Muscle of leg (tissue), 11 donors: ENCODE measurements around the gene HEPN1. TPM values are rescaled to one million over a fixed set of nuclear protein-coding genes. Genes with fewer than 3 reads are reported as not detected.

Experiments
- DNase-seq: peaks from one replicate; pipeline ENCODE4 v3.0.0; 2013
- H3K27ac ChIP-seq: one replicate; pipeline ENCODE4 v1.5.1; 2013; ENCODE audit warnings: mild to moderate bottlenecking, low read length, control low read depth
- H3K27me3 ChIP-seq: one replicate; pipeline ENCODE4 v1.6.1; 2013; ENCODE audit warnings: low read length; ENCODE audit not compliant: control insufficient read depth, insufficient read depth
- H3K36me3 ChIP-seq: one replicate; pipeline ENCODE4 v1.6.1; 2013; ENCODE audit warnings: low read length; ENCODE audit not compliant: control insufficient read depth, insufficient read depth
- H3K4me1 ChIP-seq: one replicate; pipeline ENCODE4 v1.6.1; 2013; ENCODE audit warnings: low read length; ENCODE audit not compliant: control insufficient read depth, insufficient read depth
- H3K4me3 ChIP-seq: one replicate; pipeline ENCODE4 v1.5.1; 2013; ENCODE audit warnings: low read length, control low read depth
- H3K9me3 ChIP-seq: replicated peaks from 2 replicates; pipeline ENCODE4 v1.6.1; 2013; ENCODE audit warnings: low read depth, low read length; ENCODE audit not compliant: control insufficient read depth
- WGBS: methylation state at CpG from one replicate; pipeline ENCODE4 v1.1.5; 2013; ENCODE audit warnings: missing lambda C conversion rate; ENCODE audit not compliant: insufficient coverage; 5-methylcytosine and 5-hydroxymethylcytosine counted together
- polyA plus RNA-seq, 8 donors: library from polyadenylated mRNA; unstranded; fragments of 120-200 nt; gene quantifications; one replicate each; pipeline versions ENCODE4 v1.2.1 to v1.2.3, GENCODE V29; 2013; ENCODE audit warnings: inconsistent platforms in 1 of 8, low replicate concordance in 1 of 8; ENCODE audit not compliant: insufficient read length in 8 of 8, insufficient read depth in 1 of 8
- total RNA-seq: library from RNA; stranded (reverse); fragments of 120-200 nt; gene quantifications from one replicate; pipeline ENCODE4 v1.2.4, GENCODE V29; 2013

The HEPN1 gene
- total and polyA plus RNA-seq, 9 donors, result 0.10 to 0.15 (median 0.12) TPM; not detected in 5

GRCh38 chr11:124920870-124921609 is 2.0 kb downstream of the HEPN1 start:
- Histone ChIP-seq H3K27me3 (peaks cover 4% of the 10 kb centered on the region), H3K4me1 (peaks cover 31% of the 10 kb centered on the region), H3K9me3 (no peaks in the 10 kb centered on the region), H3K36me3 (no peaks in the 10 kb centered on the region), H3K4me3 (peak overlapping the region; percentile 36), H3K27ac (peak overlapping the region; percentile 67)
- 1% methylated on average over 82 of the region's 82 CpGs for WGBS
- peak; percentile 84 for DNase-seq

- peaks cover 4% of the 10 kb centered on the region for H3K27me3 ChIP-seq
- no peak for DNase-seq
- WGBS, result 95% methylated on average over 2 of the region's 4 CpGs
Observed at GRCh38 chr11:124922831-124923230, 3.8 kb downstream of the HEPN1 start.

GRCh38 chr11:124923296-124923695 is 4.2 kb downstream of the HEPN1 start:
- Histone ChIP-seq H3K36me3 (no peaks in the 10 kb centered on the region), H3K27me3 (peaks cover 4% of the 10 kb centered on the region)
- DNase-seq, result no peak

More at GRCh38 chr11:124922831-124923230, 3.8 kb downstream of the HEPN1 start:
- Histone ChIP-seq H3K9me3 (no peaks in the 10 kb centered on the region), H3K27ac (no peak overlapping the region), H3K4me1 (peaks cover 19% of the 10 kb centered on the region), H3K36me3 (no peaks in the 10 kb centered on the region), H3K4me3 (no peak overlapping the region)

GRCh38 chr11:124928942-124929665 is 10.1 kb downstream of the HEPN1 start:
- Histone ChIP-seq H3K9me3 (no peaks in the 10 kb centered on the region), H3K4me1 (no peaks in the 10 kb centered on the region), H3K4me3 (no peak overlapping the region), H3K27me3 (no peaks in the 10 kb centered on the region), H3K27ac (no peak overlapping the region), H3K36me3 (no peaks in the 10 kb centered on the region)
- WGBS, result no CpG with 5 or more reads among the region's 4 CpGs
- DNase-seq, result peak; percentile 53

More at GRCh38 chr11:124923296-124923695, 4.2 kb downstream of the HEPN1 start:
- no peak overlapping the region for H3K27ac ChIP-seq
- peaks cover 19% of the 10 kb centered on the region for H3K4me1 ChIP-seq
- H3K9me3 ChIP-seq, result no peaks in the 10 kb centered on the region
- H3K4me3 ChIP-seq, result no peak overlapping the region

- WGBS, result no CpG with 5 or more reads among the region's 3 CpGs
- Histone ChIP-seq H3K27me3 (peaks cover 2% of the 10 kb centered on the region), H3K4me1 (no peaks in the 10 kb centered on the region)
Observed at GRCh38 chr11:124930799-124931198, 11.7 kb downstream of the HEPN1 start.

GRCh38 chr11:124934862-124935547 is 16.0 kb downstream of the HEPN1 start:
- no peak for DNase-seq
- Histone ChIP-seq H3K4me3 (no peak overlapping the region), H3K36me3 (no peaks in the 10 kb centered on the region), H3K27me3 (peaks cover 5% of the 10 kb centered on the region), H3K27ac (no peak overlapping the region), H3K9me3 (no peaks in the 10 kb centered on the region), H3K4me1 (no peaks in the 10 kb centered on the region)
- WGBS, result 37% methylated on average over 2 of the region's 4 CpGs

More at GRCh38 chr11:124930799-124931198, 11.7 kb downstream of the HEPN1 start:
- Histone ChIP-seq H3K27ac (no peak overlapping the region), H3K4me3 (no peak overlapping the region), H3K9me3 (no peaks in the 10 kb centered on the region), H3K36me3 (no peaks in the 10 kb centered on the region)
- DNase-seq, result no peak

GRCh38 chr11:124935548-124936514 is 16.8 kb downstream of the HEPN1 start, which contains the start of gene HEPACAM:
Gene HEPACAM (minus strand): TSS chr11:124936047. CDS start chr11:124936006, 41 bp downstream.
- H3K36me3 ChIP-seq, result no peaks in the 10 kb centered on the region
- H3K27ac ChIP-seq, result no peak within 1 kb of the TSS
- 72% methylated on average over 10 of the region's 18 CpGs for WGBS
- H3K27me3 ChIP-seq, result peaks cover 5% of the 10 kb centered on the region
- DNase-seq, result no peak
- no peaks in the 10 kb centered on the region for H3K9me3 ChIP-seq
- no peaks in the 10 kb centered on the region for H3K4me1 ChIP-seq
- no peak within 1 kb of the TSS for H3K4me3 ChIP-seq

- DNase-seq, result no peak
- Histone ChIP-seq H3K9me3 (no peaks in the 10 kb centered on the region), H3K4me3 (no peak overlapping the region), H3K27me3 (peaks cover 5% of the 10 kb centered on the region), H3K36me3 (no peaks in the 10 kb centered on the region), H3K4me1 (no peaks in the 10 kb centered on the region), H3K27ac (no peak overlapping the region)
- 75% methylated on average over 2 of the region's 3 CpGs for WGBS
Observed at GRCh38 chr11:124937336-124937935, 18.4 kb downstream of the HEPN1 start.

- Histone ChIP-seq H3K27me3 (peaks cover 5% of the 10 kb centered on the region), H3K27ac (no peak overlapping the region), H3K9me3 (no peaks in the 10 kb centered on the region), H3K36me3 (no peaks in the 10 kb centered on the region), H3K4me3 (no peak overlapping the region), H3K4me1 (no peaks in the 10 kb centered on the region)
- DNase-seq, result no peak
- 86% methylated on average over 1 of the region's 6 CpGs for WGBS
Observed at GRCh38 chr11:124938206-124938765, 19.2 kb downstream of the HEPN1 start.
